Measurements from ENCODE around the gene STAB2.
A peak's percentile ranks its signal among the peaks of the same experiment; 100 is the strongest.

Gene STAB2

DNA sequence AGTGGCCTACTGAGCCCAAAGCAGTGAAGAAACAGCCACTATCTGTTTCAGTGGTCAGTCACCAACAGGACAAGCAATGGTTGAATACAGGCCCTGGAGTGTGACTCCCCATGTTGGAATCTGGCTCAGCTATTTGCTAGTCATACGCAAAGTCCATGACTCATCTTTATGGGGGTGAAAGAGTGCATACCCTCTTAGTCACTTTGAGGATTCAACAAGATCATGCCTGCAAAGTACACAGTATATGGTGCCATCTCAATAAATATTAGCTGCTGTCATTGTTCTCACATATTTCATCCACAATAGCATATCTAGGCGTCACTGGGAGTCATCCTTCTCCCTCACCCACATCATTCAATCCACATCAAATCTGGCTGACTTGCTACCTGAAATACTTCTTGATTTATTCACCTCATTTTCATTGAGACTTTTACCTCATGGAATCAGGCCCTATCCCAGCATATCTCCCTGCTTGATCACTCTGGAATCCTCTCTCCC, 26.4 kb upstream of the STAB2 start:
- no peak overlapping the region for H3K4me3 Mint-ChIP-seq
- no peak for DNase-seq
- no peaks in the 10 kb centered on the region for H3K4me1 Mint-ChIP-seq
- H3K27me3 Mint-ChIP-seq (ENCODE audit: low read depth, poor library complexity) = peaks cover 3% of the 10 kb centered on the region
- no peaks in the 10 kb centered on the region for H3K36me3 Mint-ChIP-seq (ENCODE audit: low read depth)
- no peak for TF ChIP-seq CTCF (IDR thresholded peaks at IDR 0.05)
- peaks cover 21% of the 10 kb centered on the region for H3K9me3 Mint-ChIP-seq
- H3K27ac Mint-ChIP-seq = no peak overlapping the region

DNA sequence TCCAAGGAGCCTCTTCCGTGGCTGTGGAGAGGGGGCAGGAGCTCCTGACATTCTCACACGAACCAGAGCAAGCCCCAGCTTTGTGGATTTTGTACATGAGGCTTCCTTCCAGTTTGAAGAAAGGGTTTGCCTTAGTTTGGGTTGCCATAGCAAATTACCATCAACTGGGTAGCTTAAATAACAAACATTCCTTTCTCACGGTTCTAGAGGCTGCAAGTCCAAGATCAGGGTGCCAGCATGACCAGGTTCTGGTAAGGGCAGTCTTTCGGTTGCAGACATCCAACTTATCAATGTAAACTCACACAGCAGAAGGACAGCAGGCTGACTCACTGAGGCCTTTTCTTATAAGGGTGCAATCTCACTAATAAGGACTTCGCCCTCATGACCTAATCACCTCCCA, 25.9 kb upstream of the STAB2 start:
- DNase-seq = no peak
- peaks cover 2% of the 10 kb centered on the region for H3K27me3 Mint-ChIP-seq (ENCODE audit: low read depth, poor library complexity)
- H3K36me3 Mint-ChIP-seq (ENCODE audit: low read depth) = no peaks in the 10 kb centered on the region
- no peak overlapping the region for H3K27ac Mint-ChIP-seq
- H3K4me3 Mint-ChIP-seq = no peak overlapping the region
- no peak for TF ChIP-seq CTCF (IDR thresholded peaks at IDR 0.05)
- peaks cover 24% of the 10 kb centered on the region for H3K9me3 Mint-ChIP-seq
- no peaks in the 10 kb centered on the region for H3K4me1 Mint-ChIP-seq

DNA sequence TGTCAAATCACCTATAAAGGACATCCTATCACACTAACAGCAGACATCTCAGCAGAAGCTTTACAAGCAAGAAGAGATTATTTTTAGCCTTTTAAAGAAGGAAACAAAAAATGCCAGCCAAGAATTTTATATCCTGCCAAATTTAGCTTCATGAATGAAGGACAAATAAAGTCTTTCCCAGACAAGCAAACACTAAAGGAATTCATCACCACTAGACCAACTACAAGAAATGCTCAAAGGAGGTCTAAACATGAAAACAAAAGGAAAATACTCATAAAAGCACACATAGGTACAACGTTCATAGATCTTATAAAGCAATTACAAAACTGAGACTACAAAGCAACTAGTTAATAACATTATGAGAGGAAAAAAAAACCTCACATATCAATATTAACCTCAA, 20.7 kb upstream of the STAB2 start:
- Mint-ChIP-seq H3K9me3 (peaks cover 56% of the 10 kb centered on the region), H3K4me1 (no peaks in the 10 kb centered on the region), H3K27ac (no peak overlapping the region), H3K4me3 (no peak overlapping the region), H3K27me3 (ENCODE audit: low read depth, poor library complexity) (peaks cover 12% of the 10 kb centered on the region), H3K36me3 (ENCODE audit: low read depth) (no peaks in the 10 kb centered on the region)
- DNase-seq = no peak
- no peak for TF ChIP-seq CTCF (IDR thresholded peaks at IDR 0.05)

DNA sequence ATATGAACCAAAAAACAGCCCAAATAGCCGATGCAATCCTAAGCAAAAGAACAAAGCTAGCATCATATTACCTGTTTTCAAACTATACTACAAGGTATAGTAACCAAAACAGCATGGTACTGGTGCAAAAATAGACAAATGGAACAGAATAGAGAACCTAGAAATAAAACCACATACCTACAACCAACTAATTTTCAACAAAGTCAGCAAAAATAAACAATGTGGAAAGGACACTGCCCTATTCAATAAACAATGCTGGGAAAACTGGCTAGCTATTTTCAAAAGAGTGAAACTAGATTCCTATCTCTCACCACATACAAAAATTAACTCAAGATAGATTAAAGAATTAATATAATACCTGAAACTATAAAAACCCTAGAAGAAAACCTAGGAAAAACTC, 17.8 kb upstream of the STAB2 start:
- Mint-ChIP-seq H3K27ac (no peak overlapping the region), H3K9me3 (peaks cover 56% of the 10 kb centered on the region), H3K27me3 (ENCODE audit: low read depth, poor library complexity) (peaks cover 12% of the 10 kb centered on the region), H3K4me3 (no peak overlapping the region), H3K36me3 (ENCODE audit: low read depth) (no peaks in the 10 kb centered on the region), H3K4me1 (no peaks in the 10 kb centered on the region)
- DNase-seq = no peak
- TF ChIP-seq CTCF (IDR thresholded peaks at IDR 0.05) = no peak

DNA sequence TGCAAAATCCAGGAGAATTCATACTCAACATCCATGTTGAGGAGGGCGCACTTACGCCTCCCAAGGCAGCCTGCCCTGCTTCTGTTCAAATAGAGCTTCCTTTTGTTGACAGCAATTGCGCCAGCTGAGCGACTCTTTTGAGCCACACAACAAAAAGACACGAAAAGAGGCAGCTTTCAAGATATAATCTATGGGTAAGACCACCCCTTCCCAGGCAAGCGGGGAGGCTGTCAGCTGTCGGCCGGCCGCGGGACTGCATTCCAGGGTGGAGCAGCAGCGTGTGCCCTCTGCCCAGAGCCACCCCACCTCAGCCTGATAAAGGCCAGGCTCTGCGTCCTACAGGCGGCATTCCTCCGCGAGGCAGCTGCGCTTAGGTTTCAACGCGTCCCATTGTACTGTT, 15.8 kb upstream of the STAB2 start:
- DNase-seq = peak; percentile 63
- H3K4me3 Mint-ChIP-seq = peak overlapping the region; percentile 33
- H3K36me3 Mint-ChIP-seq (ENCODE audit: low read depth) = no peaks in the 10 kb centered on the region
- peaks cover 16% of the 10 kb centered on the region for H3K27me3 Mint-ChIP-seq (ENCODE audit: low read depth, poor library complexity)
- TF ChIP-seq CTCF (IDR thresholded peaks at IDR 0.05) = no peak
- H3K27ac Mint-ChIP-seq = no peak overlapping the region
- H3K9me3 Mint-ChIP-seq = peaks cover 38% of the 10 kb centered on the region
- peaks cover 4% of the 10 kb centered on the region for H3K4me1 Mint-ChIP-seq

- H3K4me3 Mint-ChIP-seq = no peak overlapping the region
- H3K4me1 Mint-ChIP-seq = peaks cover 4% of the 10 kb centered on the region
- DNase-seq = no peak
- no peak overlapping the region for H3K27ac Mint-ChIP-seq
- TF ChIP-seq CTCF (IDR thresholded peaks at IDR 0.05) = no peak
- H3K27me3 Mint-ChIP-seq (ENCODE audit: low read depth, poor library complexity) = peaks cover 12% of the 10 kb centered on the region
- no peaks in the 10 kb centered on the region for H3K36me3 Mint-ChIP-seq (ENCODE audit: low read depth)
- peaks cover 26% of the 10 kb centered on the region for H3K9me3 Mint-ChIP-seq
Measured at GRCh38 chr12:103572312-103573045, 14.6 kb upstream of the STAB2 start.
